Measurements from ENCODE around the gene FCRLB.

DNA sequence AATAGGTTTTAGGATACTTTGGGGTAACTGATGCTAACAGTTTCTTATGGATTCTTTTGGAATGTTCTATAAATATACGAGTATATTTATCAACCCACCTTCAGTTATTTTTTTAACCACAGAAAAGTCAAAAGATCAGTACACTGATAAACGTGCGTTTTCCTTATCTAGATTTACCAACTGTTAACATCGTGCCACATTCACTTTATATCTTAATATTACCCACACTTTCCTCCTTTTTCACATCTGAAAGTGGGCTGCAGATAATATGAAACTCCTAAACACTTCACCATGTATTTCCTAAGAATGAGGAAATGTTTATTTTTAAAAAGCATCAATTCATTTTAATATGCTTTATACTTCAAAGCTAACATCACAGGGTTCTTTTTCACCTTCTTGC lies 52.4 kb downstream of the FCRLB start:
- TF ChIP-seq POLR2AphosphoS5 (IDR thresholded peaks at IDR 0.05) = no peak
- TF ChIP-seq, protein P1, sequence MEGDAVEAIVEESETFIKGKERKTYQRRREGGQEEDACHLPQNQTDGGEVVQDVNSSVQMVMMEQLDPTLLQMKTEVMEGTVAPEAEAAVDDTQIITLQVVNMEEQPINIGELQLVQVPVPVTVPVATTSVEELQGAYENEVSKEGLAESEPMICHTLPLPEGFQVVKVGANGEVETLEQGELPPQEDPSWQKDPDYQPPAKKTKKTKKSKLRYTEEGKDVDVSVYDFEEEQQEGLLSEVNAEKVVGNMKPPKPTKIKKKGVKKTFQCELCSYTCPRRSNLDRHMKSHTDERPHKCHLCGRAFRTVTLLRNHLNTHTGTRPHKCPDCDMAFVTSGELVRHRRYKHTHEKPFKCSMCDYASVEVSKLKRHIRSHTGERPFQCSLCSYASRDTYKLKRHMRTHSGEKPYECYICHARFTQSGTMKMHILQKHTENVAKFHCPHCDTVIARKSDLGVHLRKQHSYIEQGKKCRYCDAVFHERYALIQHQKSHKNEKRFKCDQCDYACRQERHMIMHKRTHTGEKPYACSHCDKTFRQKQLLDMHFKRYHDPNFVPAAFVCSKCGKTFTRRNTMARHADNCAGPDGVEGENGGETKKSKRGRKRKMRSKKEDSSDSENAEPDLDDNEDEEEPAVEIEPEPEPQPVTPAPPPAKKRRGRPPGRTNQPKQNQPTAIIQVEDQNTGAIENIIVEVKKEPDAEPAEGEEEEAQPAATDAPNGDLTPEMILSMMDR (IDR thresholded peaks at IDR 0.05) = no peak
- no peak for TF ChIP-seq POLR2A (IDR thresholded peaks at IDR 0.05)

Measured in breast epithelium (tissue), 3 donors.